Measurements from ENCODE around the gene ZFYVE27.

ZFYVE27 gene

DNA sequence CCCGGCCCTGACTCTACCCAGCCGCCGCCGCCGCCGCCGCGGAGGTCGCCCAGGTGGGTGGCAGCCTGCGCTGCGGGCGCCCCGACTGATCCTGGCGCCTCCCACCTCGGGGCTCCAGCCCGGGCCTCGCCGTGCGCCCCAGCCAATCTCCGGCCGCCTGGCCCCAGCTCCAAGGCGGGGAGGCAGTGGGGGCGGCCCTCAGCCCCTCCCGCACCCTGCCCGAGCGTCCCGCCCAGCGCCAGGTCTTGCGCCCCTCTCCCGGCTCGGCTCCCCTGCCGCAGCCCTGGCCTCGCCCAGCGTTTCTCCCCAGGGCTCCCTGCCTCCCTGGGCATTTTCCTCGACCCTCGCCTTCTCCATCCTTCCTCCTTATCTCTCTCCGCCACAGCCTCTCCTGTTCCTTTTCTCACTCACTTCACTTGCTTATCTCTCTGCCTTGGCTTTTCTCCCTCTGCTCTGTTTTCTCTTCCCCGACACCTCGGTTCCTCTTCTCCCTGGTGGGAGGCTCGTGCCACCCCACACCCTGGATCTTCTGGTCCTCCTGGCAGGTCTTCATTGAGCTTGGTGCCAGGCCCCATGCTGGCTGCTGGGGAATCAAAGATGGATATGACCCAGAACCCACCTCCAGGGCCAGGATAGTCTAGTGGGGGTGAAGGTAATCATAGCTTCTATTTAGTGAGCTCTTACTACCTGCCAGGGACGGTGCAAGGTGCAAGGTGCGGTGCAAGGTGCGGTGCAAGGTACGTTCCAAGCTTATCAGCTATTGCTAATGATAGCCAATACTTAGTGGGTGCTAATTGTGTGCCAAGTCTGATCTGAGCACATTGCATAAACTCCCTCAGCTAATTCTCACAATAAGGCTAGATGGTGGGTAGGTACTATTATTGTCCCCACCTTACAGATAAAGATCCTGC is 35.2 kb downstream of the ZFYVE27 start, which contains the start of gene SFRP5:
TSS of gene SFRP5 (minus strand) at position 87 of the 911 bp plus-strand sequence. CDS start 166 bp downstream, outside the sequence.
- no peak for DNase-seq

DNA sequence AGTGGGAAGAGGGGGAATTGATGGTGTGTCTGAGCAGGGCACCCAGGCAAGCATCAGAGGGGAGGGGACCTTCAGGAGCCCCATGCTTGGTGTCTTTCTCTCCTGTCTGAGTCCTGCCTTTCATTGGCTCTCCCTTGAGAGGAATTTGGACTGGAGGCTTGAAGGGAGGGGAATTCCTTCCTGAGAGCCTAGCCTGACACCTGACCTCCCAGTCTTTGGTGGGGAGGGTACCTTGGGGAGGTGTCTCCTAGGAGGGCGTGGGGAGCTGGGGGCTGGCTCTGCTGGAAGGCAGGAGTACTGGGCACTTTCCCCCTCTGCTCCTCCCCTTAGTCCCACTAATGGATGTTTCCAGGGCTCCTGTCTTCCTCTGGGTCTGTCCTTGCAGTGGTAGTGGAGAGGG is 36.2 kb downstream of the ZFYVE27 start:
- DNase-seq: no peak

DNA sequence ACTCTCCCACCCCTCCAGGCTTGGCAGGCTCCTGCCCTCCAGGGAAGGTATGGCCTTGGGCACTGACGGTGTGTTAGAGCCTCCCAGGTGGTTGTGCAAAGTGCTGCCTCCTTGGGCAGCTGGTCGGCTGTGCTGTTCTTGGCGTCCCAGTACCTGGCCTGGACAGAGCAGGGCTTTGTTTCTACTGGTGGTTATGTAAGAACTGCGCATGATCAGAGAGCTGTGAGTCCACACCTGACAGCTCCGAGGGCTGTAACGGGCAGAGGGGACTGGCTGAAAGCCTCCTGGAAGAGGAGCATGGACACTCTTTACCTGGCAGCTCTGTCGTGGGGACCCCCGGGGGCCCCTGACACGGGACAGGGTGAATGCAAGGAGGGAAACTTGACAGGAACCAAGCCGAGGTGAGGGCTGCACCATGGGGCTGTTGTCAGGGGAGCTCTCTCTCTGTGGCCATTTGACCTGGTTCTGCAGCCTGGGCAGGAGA is 37.9 kb downstream of the ZFYVE27 start:
- DNase-seq: no peak

DNA sequence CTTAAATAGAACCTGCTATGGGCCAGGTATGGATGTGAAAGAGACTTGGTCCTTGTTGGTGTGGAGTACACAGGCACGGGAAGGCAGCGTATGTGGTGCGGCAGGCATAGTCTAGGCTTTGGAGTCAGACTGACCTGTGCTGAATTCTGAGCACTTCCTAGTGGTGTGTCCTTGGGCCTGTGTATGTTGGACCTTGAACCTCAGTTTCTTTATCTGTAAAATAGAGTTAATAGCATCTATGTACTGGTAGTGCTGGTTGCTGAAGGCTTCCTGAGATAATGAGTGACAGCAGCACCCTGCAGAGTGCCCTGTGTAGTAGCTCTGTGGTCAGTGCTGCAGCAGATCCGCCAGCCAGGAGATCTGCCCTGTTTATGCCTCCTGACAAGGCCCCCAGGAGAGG is 40.2 kb downstream of the ZFYVE27 start:
- DNase-seq: no peak

DNA sequence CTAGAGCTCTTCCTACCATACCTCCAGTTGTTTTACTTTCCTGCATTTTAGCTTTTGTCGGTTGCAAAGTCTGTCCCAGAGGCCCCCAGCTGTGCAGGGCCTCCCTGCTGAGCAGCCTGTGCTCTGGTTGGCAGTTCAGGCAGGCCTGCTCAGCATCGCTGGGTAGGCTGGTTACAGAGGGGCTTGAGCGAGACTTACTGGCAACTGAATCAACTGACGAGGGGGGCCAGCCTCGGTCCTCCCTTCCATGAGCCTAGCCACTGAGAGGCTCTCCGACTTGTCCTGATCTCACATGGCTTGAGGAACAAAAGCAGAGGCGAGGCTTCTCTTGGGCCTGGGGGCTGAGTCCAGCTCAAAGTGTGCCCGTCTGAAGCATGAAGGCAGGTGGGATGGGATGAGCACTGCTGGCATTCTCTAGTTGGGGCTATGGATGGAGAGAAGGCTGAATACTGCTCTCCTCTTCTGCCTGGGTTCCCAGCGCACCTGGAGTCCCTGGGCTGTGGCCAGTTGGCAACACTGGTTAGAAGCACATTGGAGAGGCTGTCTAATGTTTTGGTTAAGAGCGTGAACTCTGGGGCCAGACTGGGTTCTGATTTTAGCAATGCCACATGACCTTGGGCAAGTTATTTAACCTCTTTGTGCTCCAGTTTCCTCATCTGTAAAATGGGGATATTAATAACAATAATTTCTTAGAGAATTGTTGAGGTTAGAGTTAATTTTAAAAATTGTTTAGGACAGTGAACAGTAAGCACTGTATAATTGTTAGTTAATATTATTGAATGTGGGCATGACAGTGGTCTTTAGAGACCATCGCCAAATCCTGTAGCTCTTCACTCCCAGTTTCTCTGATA is 41.7 kb downstream of the ZFYVE27 start:
- DNase-seq: no peak

DNA sequence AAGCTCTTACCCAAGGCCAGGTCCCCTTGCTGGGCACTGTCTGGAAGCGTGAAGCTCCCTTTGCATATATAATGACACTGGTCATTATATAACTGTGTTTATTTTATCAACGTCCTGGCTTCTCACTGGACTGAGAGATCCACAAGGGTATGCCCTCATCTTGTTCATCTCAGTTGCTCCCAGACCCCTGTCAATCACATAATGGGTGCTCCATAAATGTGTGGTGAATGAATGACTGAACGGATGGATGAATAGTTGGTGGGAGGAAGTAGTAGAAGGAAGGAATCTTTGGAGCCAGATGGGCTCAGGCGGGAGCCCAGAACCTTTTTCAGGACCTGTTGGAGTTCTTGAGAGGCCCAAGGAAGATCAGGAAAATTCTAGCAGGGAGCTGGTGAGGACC is 42.6 kb downstream of the ZFYVE27 start:
- no peak for DNase-seq

DNA sequence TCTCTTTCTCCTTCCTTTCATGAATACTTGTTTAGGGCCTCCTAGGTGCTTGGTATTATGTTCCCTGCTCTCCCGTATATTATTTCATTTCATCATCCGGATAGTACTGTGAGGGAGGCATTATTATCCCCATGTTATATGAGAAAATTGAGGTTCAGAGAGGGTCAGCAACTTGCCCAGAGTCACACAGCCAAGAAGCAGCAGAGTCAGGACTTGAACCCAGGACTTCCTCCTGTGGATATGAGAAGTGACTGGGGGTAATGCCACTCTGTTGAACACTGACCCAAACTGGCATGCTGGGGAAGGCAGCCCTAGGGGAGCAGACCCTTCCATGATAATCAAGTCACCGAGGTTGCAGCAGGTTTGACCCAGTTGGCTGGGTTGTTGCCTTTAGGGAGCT is 43.0 kb downstream of the ZFYVE27 start:
- no peak for DNase-seq

DNA sequence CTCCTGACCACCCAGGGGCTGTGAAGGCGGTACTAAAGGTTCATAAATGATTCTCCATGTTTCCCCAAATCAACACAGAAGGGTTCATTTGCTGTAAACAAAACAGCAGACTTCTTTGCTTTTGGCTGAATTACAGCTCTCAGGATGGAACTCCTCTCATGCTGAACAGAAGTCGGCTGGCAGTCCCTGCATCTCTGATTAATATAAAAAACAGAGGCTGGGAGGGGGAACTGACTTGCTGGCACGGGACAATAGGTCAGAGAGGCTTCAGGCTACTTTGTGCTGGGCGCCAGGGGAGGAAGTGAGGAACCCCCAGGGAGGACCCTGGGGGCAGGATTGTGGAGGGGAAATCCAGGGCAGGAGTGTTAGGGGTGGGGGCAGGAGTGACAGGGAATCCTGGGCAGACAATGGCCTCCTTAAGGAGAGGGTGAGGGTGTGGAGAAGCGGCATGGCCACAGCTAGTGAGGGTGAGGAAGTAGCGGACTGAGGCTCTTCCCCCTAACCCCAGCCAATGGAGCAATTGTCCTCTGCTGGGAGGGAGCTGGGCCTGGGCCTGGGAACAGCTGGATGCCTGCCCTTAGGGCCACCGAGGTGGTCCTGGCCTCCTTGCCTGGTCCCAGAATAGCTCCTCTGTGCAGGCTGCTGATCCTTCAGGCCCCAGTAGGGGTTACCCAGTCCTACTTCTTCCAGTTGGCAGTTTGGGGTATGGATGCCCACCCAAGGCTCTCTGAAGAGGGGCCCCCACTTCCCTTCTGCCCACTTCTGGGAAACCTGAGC is 44.1 kb downstream of the ZFYVE27 start:
- DNase-seq: no peak

DNA sequence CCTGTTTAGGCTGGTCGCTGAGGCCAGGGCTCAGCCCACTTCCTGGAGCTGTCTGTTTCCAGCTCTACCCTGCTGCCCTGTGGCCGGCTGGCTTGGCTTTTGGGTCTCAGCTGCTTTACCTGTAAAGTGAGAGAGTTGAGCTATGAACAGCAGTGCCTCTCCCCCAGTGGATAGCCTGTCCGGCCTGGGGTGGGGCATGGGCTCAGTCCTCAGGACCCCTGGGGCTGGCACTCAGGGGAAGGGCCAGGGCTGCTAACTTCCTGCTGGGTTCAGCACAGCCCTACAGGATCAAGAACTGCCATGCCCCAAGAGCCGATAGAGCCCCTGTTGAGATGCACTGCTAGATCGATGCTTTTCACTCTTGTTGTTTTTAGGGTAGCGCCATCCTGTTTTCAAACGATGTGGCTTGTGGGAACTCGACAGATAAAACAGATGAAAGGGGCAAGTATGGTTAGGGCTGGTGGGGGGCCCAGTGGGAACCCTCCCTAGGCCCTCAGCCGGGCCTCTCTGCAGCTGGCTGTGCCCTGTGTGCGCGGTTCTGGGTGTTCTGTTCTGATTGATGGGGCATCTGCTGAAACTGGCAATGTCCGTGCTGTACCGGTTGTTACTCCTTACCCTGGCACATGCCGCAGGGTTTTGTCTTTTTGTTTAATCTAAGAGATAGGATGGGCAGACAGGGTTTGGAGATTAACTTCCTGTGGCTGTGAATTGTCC is 44.8 kb downstream of the ZFYVE27 start:
- DNase-seq: no peak

DNA sequence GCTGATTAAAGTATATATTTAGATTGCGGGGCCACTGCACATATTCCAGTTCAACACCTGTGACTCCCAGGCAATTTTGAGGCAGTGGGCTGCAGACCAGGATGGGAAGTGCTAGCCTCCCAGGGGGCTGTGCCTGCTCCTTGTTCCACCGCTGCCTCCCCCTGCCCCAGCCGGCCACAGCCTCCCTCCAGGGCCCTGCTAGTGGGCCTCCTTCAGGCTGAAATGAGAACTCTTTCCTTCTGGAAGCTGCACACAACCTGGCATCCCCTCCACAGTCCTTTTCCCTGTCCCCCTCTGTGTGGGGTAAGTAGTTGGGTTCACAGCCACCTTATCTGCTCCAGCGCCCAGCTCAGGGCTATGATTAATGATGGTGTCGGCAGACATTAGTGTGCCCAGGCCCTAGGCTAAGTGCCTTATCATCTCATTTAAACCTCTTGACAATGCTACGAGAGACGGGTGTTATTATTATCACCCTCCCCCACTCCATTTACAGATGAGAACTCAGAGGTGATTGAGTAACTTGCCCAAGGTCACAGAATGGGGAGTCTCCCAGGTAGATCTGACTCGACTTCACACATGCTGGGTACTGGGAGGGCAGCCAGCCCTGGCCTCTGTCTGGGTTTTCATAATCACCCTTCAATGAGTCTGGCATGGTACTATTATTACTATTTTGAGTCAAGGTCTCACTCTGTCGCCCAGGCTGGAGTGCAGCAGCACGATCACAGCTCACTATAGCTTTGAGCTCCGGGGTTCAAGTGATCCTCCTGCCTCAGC is 45.7 kb downstream of the ZFYVE27 start:
- no peak for DNase-seq

DNA sequence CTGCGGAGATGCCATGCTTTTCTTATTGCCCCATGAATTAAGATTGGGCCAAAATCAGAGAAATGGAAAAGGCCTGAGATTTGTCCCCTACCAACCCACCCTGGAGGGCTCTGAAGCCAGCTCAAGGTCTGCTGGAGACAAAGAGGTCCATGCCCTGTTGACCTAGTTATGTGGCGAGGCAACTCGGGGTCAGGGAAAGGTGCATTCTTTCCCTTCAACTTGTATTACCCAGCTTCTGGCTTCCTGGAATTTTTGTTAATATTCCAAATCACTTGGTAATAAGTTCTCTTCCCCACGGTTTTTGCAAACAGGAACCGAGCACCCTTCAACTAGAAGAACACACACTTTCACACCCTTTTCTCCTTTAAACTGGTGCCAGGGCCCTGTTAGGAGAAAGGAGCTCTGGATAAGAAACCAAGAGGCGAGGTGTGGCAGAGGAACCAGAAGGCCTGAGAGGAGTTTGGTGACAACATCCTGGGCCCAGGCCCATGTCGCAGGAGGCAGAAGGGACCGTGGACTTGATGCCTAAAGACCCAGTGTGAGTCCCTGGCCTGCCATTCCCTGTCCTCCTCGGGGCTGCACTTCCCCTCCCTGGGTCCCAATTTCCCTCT is 47.4 kb downstream of the ZFYVE27 start:
- DNase-seq: no peak

DNA sequence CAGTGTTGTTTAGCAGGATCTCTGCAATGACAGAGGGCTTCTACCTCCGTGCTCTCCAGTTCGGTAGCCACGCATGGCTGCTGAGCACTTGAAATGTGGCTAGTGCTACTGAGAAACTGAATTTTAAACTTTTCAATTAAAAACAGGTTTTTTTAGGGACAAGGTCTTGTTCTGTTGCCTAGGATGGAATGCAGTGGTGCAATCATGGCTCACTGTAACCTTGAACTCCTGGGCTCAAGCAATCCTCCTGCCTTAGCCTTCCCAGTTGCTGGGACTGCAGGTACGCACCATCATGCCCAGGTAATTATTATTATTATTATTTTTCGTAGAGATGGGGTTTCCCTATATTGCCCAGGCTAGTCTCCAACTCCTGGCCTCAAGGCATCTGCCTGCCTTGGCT is 48.3 kb downstream of the ZFYVE27 start:
- DNase-seq: no peak

DNA sequence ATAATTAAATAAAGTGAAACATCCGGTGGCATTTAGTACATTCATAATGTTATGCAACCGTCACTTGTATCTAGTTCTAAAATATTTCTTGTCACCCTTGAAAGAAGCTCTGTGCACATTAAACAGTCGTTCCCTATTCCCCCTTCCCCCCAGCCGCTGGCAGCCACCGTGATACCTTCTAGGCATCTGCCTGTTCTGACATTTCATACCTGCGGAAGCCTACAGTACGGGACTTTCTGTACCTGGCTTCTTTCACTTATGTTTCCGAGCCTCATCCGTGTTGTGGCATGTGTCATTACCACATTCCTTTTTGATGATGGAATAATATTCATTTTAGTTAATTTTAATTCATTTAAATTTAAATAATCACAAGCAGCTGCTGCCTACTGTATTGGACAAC is 48.8 kb downstream of the ZFYVE27 start:
- DNase-seq: no peak

DNA sequence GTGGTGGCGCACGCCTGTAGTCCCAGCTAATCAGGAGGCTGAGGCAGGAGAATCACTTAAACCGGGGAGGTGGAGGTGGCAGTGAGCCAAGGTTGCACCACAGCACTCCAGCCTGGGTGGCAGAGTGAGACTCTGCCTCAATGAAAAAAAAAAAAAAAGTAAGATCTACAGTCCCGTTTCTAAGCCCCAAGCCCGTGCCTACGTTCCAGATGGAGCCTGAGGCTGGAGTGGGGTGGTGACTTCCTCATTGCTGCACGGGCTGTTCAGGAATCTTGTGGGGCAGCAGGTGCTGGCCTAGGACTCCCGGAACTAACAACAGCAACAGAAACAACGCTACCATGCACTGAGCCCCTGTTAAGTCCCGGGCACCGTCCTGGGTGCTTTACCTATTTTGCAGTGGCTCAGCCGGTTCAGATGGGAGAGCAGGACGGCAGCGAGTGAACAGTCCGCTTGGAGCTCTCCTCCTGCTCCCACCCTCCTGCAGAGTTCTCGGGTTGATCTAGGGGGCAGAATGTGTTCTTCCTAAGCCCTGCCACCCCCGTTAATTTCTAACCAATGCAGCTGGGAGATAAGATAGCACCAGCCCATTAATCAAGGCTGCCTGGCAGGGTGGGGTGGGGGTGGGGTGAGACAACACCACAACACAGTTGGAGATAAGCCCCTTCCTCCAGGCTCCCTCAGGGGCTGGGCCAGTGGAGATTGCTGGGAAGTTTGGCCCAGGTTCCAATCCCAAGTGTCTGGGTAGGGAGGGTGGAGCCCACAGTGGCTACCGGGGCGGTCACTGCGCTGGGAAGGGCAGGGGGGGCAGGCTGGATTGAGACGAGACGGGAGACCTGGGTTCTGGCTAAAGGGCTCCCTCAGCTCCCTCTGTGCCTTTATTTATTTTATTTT is 51.9 kb downstream of the ZFYVE27 start:
- DNase-seq: no peak

DNA sequence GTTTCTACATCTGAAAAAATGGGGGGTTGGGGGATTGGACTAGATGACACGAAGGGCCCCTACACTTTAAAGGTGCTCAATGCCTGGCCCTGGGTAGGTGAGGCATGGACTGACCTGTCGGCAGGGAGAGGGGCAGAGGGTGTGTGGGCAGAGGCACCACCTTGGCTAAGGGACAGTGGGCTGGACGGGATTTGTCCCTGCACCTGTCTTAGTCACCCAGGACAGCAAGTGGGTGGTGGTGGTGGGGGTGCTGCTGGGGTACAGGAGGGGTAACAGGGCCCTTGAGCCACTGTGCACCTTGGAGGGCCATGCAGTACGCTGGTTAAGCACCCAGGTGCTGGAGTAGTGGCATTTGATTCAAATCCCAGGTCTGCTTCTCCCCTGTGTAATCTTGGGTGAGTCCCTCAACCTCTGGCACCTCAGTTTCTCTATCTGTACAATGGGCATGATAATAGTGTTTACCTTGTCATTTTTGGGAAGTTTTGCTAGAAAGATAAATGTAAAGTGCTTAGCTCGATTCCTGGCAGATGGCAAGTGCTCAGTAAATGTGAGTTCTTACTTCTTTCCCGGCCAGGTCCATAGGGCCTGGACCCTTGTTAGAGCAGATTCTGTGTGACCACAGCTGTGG is 53.0 kb downstream of the ZFYVE27 start:
- DNase-seq: no peak

DNA sequence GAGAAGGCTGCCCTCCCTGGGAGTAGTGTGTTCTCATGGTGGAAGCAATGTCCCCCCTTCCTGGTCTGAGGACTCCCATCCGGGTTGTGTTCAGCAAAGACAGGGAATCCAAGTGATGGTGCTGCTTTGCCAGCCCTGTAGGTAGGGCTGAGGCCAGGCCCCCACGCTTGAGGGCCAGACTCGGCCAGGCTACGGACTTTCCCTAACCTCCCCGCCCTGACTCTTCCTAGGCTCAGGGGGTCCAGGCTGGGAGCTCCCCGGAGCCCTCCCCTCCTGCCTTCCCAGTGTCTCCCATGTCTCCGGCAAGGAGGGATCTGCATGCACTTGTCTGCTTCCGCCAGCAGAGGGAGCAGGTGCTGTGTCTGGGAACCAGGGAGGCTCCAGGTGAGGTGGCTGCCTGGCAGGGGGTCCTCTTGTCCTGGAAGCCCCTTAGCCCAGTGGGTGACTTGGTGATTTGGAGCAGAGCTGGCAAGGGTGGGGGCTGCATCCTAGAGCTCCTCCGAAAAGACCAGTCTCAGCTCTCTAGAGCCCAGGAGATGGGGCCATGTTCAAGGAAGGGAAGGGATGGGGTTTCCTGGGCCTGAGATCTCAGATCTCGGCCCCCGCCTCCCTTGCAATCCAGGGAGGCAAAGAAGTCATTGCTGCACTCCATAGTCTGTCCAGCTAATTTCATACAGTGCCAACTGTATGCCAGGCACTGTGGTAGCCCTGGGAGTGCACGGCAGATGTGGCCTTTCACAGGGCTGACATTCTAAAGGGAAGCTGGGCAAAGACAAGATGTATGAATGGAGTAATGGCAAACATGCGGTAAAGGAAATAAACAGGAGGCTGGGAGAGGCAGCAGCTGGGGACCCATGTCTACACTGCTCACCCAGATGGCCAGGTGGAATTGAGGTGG is 55.1 kb downstream of the ZFYVE27 start:
- peak; percentile 27 for DNase-seq

DNA sequence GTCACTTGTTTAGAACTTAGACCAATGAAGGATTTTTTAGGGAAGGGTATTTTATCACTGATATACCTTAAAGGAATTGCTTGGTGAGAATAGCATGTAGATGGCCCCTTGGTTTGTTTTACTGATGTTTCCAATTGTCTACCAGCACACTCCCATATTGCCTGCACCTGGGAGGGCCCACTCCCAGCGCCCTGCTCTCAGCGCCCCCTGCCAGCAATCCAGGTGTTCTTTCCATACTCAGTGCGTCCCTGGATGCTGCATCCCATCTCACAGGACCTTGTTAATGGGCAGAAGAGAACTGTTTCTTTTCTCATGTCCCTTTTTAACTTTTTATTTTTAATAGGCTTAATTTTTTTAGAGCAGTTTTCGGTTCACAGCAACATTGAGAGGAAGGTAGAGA is 59.0 kb downstream of the ZFYVE27 start:
- DNase-seq: no peak

DNA sequence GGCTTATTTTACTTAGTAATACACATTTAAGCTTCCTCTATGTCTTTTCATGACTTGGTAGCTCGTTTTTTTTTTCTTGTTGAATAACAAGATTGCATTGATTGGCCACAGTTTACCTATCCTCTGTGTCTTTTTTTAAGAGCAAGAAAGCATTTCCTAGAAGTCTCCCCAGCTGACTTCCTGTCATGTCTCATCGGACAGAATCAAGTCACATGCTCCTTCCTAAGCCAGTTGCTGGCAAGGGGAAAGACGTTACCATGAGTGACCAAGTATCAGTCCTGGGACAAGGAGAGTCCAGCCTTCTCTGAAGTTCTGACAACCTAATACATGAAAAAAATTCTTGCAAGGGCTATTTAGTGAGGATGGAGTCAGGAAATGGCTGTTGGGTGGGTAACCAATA is 59.7 kb downstream of the ZFYVE27 start:
- peak; percentile 19 for DNase-seq
